Measurements from ENCODE around the gene KRT3.

Gene KRT3

DNA sequence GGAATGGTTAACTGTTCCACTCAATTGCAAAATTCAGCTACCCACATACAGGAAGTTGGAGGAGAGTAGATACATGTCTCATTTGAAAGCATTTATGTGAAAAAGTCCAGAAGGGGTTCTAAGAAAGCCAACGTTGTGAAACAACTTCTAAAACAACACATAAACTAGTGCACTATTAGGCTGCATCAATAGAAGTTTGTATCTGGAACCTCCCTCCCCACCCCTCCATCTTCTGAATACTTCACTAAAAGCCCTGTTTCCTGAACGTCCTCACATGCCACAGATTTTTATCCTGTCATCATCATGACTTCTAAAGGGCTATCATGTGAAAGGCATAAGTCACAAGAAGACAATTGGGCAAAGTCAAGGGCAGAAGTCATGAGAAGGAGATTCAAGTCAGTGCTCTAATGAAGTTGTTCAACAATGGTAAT lies 32.7 kb upstream of the KRT3 start:
- intact Hi-C loops (cut with DNase I): no loop called here

DNA sequence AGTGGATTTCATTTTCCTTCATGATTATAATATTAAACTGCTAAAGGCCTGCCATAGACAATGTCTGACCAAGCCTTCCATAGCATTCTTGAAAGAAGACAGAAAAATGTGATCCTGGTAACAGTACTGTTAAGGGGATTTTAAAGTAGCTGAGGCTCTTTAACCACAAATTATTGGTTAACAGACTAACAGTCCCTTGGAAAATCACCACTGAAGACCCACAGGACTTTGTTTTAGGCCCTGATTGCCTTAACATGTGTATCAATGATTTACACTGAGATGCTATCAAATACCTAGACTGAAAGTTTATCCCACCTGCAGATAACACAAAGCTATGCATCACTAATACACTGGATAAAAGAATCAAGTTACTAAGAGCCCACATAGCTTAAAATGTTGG lies 32.2 kb upstream of the KRT3 start:
- intact Hi-C loops (cut with DNase I): no loop called here

More for the DNA sequence above, 32.7 kb upstream of the KRT3 start:
- no peak for DNase-seq

DNA sequence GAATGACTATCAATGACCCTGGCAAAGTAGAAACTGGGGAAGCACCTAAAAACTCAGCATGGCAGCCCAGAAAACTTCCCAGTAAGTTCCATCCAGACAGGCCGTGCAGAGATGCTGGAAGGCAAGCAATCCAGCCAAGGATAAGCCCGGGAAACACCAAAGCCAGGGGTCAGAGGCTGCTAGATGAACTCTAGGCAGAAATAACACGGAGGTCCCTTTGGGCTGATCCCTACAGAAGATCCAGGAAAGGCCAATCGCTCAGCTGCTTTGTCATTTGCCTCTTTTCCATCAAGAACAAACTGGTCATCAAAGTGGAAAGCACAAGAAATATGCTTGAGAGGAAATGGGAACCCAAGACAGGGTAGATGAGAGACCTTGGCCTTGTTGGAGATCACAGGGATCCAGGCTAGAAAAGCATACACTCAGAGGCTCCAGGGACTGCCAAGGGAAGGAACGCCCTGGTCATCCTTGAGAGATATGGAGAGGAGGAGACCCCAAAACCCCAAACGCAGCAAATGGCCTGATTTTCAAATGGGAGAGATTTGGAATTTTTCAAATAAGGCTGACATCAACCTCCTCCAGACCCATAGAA lies 31.7 kb upstream of the KRT3 start:
- no peak for DNase-seq
- intact Hi-C loops (cut with DNase I): no loop called here

More for the DNA sequence above, 32.2 kb upstream of the KRT3 start:
- DNase-seq: no peak

DNA sequence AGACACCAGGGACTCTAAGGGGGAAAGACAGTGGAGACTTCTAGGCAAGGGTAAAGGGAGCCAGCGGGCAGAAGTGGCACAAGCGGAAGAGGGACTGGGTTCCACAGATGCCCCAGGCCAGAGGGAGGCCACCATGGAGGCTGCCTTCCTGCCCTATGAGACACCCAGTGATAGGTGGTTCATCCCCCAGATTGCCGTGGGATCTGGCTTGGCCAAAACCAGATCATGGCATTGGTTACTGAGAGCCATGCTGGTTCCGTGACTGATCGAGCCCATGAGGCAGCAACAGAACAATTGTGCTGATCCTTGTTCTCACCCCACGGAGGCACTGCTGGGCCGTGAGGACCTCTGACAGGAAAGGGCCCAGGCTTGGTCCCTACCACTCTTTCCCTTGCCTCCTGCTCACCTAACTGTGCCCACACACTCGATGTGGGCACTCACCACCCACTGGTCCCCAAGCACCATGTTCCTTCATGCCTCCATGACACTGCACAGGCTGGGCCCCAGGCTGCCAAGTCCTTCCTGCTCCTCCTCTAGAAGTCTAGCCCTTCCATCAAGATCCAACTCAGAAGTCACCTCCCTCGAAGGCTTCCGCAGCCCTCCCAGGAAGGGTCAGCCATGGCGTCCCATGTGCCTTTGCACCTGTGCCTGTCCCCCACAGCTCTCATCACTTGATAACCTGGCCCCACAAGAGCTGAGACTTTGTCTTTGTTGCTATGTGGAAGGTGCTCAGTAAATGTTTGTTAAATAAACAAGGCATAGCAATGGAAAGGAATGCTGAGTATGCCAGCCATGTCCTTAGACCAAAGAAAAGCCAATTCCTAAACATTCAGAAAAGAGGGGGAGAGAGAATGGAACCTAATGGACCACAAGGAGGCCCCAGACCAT lies 30.9 kb upstream of the KRT3 start:
- no peak for DNase-seq
- intact Hi-C loops (cut with DNase I): no loop called here

DNA sequence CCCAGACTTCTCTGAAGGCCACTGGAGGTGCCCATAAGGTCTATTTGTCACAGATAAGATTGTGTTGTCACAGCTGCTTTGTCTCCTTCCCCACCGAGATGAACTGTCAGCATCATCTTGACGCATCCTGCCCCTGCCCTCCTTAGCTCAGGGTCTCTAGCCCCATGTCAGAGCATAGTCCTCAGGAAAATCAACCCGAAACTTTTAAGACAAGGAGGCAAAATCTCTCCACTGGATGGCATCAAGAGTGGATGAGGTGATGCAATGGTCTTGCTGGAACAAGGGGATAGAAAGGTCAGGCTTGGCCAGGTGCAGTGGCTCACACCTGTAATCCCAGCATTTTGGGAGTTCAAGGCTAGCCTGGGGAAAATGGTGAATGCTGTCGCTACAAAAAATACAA lies 30.0 kb upstream of the KRT3 start:
- intact Hi-C loops (cut with DNase I): no loop called here

DNA sequence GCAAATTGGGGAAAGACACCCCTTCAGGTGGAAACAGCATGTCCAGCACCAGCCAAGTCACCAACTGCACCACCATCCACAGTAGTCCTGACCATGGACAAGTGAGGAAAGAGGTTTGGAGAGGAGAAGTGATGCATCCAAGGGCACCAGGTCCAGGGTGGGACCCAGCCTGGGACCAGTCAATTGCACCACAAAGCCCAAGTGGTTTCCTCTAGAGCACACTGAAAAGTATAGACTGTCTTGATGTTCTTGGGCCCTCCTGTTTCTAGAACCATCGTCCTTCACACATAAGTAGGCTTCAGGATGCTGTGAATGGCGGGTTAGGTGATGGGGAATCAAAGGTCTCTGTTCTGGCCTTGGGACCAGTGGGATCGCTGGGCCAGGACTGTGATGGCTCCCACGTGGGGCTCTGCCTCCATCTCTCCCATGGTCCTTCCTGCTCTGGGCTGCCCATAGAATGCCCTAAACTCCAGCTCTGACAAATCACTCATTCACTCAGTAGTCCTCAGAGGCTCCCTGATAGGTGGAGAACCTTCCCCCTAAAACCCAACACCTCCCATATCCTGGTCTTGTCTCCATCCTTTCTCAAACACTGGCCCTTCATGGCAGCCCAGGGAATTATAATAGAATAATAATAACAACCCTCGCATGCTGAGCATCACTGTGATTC lies 29.0 kb upstream of the KRT3 start:
- no peak for DNase-seq
- intact Hi-C loops (cut with DNase I): no loop called here

More for the DNA sequence above, 30.0 kb upstream of the KRT3 start:
- no peak for DNase-seq

DNA sequence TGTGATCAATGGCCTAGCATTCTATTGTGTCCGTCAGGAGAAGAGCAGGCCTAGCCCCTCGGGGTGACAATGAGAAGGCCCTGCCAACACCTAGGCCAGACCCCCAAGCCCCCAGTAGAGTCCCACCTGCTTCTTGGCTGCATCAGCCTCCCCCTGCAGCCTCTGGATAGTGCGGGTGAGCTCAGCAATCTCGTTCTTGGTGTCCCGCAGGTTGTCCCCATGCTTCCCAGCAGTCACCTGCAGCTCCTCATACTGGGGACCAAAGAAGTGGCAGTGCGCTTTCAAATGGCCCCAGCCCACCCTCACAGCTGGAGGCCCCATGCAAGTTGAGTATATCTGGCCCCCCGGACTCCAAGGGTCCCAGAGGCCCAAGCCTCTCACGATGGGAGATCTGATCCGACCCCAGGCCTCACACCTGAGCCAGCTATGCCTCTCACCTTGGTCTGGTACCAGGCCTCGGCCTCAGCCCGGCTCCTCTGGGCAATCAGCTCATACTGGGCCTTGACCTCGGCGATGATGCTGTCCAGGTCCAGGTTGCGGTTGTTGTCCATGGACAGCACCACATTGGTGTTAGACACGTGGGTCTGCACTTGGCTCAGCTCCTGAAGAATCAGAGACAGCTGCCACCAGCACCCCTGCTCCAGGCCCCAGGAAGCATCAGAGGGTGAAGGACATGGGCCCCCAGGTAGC lies 28.0 kb upstream of the KRT3 start:
- DNase-seq: no peak
- intact Hi-C loops (cut with DNase I): no loop called here

DNA sequence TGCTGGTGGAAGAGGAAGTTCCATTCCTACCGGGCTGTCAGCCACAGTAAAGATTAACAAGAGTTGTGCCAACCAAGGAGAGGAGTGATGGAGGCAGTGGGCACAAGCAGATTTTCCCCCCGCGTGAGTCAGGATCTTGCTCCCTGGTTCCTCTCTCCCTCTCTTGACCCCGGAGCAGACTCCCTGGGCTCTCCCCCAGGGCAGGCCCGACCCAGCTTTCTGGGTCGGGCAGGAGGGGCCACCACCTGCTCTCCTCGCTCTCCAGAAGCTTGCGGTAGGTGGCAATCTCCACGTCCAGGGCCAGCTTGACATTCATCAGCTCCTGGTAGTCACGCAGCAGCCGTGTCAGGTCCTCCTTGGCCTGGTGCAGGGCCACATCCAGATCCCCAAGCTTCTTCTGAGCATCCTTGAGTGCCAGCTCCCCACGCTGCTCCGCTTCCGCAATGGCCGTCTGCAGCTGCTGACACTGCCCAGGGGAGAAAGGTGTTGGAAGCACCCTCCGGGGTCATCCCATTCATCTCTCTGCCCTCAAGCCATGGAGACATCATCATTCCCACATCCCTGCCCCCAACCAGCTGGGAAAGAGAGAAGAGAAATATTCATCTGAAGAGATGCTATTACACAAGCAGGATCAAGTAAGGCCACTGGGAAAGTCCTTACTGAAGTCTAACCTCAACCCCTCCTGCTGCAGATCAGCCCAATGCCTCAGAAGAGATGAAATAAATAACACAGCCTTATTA lies 27.0 kb upstream of the KRT3 start:
- no peak for DNase-seq
- intact Hi-C loops (cut with DNase I): no loop called here

DNA sequence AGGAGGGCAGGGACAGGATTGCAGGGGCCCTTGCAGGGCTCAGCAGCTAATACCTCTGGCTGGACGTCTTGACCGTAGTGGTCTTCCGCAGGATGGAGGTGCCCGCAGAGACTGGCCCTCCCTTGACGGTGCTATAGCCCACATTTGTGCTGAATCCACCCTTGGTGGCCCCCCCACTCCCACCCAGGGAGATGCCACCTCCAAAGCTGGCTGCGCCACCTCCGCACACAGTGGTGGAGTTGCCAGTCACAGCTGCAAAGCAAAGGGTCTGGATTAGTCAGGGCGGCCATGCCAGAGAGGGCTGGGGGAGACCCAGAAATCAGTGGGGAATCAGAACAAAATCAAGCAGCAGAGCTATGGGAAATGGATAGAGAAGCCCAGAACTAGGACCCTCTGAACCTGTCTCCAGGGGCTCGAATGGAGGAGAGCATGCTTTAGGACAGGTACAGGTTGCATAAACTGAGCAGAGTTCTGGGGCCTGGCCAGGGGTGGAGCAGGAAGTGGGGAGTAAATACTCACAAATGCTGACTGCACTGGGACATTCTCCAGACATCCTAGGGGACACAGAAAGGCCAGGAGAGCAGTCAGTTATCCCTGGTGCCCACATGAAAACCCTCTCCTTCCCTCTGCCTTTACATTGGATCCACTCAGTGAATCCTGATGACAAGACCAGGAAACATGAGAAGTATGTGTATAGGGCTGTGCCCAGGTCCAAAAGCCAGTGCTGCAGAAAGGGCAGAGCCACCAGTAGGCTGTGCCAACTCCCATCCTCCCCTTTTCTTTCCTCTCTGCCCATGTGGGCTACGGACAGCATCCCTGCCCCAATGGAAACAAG lies 26.1 kb upstream of the KRT3 start:
- intact Hi-C loops (cut with DNase I): no loop called here
- DNase-seq: no peak

DNA sequence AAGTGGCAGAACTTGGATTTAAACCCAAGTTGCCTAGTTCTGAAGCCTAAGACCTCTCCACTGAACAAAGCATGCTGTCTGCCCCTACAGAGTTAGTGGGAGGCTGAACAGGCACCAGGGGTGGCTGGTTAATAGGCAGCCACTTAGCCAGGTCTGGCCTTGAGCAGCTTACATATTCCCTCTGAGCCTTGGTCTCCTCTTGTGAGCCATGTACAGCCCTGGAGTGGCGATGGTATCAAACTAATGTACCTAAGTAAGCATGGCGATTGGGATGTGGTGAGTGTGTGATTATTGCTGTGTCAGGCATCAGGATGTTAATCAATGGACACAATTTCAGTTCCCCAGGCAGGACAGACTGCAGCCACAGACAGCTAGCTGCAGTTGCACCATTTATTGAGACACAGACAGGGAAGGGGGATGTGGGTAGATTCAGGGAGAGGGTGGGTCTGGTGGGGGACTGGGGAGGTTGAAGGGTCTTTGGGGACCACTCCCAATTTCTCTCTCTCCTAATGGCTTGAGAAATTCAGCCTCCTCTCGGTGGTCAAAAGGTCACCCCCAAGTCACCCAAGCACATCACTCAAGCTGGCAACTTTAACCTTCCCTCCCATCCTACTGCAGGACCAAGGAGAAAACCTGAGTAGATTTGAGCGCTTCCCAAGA lies 25.3 kb upstream of the KRT3 start:
- intact Hi-C loops (cut with DNase I): no loop called here
- DNase-seq: no peak

DNA sequence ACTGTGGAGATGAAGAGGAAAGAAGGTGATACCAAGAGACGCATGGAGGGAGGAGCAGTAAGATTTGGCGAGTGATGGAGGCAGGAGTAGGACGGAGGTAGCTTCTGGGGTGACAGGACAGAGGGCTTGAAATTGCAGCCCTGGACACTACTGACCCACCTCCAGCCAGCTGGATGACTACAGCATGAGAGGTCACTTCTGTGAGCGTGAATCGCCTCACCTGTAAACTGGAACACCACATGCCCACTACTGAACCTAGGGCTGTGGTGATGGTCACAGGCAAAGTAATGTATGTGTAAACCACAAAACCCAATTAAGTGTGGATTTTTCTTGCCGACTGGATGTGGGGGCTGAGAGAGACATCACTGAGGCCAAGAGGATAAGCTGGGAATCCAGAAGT lies 24.6 kb upstream of the KRT3 start:
- no peak for DNase-seq
- intact Hi-C loops (cut with DNase I): no loop called here

DNA sequence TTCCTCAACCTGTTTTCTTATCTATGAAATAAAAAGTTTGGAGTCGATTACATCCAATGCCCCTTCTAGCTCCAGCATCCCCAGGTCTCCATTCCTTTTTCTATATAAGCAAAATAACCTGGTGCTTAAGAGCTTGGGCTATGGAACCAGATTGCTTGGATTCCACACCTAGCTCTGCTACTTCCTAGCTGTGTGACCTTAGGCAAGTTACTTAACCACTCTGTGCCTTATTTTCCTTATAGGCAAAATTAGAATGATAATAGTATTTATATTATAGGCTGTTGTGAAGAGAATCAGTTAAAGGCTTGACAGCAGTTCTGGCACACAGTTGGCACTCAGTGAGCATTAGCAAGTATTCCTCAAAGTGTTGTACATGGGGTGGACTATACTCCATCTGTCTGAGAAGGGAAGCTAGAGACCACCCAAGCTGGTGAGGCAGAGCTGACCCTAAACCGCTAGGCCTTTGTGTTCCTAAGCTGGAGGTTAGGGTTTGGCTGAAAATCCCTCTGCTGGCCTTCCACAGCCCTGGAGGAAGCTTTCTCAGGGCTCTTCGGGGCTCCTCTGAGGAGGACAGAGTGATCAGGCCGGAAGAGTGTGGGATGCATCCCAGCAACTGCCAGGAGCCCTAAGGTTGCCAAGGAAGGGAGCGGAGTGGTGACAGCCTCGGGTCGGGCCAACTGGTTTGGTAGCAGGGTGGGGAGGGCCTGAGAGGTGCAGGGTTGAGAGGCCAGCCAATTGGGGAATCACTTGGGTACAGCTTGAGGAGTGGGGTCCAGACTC lies 24.0 kb upstream of the KRT3 start:
- DNase-seq: no peak
- intact Hi-C loops (cut with DNase I): no loop called here

DNA sequence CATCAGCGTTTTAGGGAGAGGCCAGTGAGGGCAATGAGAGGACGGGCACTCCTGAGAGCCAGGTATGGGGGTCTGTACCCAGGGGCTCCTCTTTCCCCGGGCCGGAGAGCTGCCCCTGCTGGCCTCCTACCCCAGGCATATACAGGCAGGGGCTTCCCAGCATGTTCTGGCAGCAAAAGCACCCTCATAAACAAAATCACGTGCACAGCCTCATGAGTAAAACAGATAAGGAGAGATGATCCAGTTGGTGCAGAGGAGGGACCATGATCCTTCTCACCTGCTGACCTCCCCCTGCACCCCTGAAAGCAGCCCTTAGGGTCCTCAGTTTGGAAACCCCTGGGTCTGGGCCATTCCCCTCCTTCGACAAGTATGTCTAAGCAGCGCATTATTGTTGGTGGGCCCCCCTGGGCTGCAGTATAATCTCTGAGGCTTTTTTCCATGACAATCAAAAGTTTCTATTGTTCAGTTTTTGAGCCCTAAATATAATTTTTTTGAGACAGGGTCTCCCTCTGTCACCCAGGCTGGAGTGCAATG lies 23.0 kb upstream of the KRT3 start:
- intact Hi-C loops (cut with DNase I): no loop called here
- DNase-seq: no peak

DNA sequence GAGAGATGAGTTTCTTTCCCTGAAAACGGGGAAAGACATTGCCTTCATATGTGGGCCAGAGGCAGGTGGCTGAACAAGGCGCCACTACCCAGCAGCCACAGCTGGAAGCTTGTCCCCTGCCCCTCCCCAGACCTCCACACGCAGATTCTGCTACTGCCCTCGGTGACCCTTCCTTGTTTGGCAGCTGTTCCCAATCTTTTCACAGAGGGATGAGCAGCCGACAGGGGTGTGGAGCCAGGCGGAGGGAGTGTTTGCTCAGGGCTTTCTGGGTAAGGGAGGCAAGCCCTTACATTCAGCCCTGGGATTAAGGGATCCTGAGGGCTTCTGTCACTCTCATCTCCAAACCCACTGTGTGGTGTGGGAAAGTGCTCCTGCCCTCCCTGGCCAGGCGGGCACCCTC lies 22.5 kb upstream of the KRT3 start:
- DNase-seq: no peak
- intact Hi-C loops (cut with DNase I): no loop called here

DNA sequence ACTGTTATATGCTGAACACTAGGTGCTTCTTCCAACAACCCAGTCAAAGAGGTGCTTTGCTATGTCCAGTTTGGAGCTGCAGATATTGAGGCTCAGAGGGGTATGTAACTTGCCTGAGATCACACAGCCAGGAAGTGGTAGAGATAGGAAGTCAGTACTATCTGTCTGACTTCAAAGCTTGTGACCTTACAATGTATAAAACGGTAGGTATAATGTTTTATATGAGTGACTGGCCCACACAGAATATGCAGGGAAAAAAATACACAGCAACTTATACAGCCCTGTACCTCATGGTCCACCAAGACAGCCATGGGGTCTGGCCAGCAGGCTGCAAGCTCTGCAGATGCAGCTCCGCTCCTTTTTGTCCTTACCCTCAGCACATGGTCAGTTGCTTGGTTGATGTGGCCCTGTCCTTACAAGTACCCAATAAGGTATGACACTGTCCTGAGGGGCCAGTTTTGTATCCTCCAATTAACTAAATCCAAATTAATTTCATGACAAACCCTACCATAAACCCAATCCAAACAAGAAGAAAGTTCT lies 21.9 kb upstream of the KRT3 start:
- DNase-seq: no peak
- intact Hi-C loops (cut with DNase I): no loop called here

DNA sequence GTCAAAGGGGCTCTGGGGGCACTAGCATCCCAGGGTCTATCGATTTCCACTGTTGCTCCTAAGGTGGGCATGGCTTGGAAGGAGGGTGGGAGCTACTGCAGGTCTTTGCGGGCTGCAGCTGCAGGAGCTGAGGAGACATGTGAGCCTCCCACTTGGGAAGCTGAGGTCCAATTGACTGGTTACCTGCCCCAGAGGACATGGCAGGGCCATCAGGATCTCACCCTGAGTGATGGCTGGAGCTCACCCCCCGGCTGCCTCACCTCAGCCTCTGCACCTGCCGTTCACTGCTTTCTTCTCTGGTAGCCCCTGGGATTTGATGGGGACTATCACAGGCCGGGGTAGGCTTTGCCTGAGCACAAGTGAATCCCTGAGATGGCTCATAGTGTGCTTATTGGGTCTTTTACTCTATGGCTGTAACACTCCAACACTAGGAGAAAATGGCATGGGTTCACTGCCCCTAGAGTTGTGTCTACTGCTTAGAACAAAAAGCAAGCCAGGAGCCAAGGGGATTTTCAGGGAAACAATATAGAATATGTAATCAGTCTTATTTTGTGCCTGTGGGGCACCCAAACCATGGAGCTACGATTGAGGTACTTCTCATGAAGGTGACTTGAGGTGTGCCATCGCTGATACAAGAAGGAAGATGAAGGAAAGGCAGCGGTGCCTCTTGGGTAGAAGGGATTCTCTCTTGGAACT lies 21.2 kb upstream of the KRT3 start:
- no peak for DNase-seq
- intact Hi-C loops (cut with DNase I): no loop called here
